ENCODE results near the gene KRTAP19-1.
"Not testable (repeated sequence)": the region's sequence is repeated elsewhere in the genome, so short reads cannot be mapped to it uniquely, and the experiment has no call there.

KRTAP19-1 gene

GRCh38 chr21:30480145-30480544, at the start of gene KRTAP19-1:
KRTAP19-1 (minus strand) TSS chr21:30480367; CDS start chr21:30480317, 50 bp downstream.
- no peak for DNase-seq

GRCh38 chr21:30518876-30519275, 38.7 kb upstream of the KRTAP19-1 start:
- no peak for DNase-seq

DNA sequence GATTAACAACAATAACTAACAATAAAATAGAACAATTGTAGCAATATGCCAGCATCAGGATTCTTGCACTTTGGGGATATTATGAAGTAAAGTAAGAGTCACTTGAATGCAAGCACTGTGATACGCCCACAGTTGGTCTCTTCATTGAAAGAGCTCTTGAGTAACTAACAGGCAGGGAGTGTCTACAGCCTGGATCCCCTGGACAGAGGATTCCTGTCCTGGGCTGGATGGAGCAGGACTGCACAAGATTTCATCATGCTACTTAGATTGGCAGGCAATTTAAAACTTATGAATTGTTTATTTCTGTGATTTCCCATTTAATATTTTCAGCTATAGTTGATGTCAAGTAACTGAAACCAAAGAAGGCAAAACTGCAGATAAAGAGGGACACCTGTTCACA, 35.5 kb upstream of the KRTAP19-1 start:
- no peak for DNase-seq

DNA sequence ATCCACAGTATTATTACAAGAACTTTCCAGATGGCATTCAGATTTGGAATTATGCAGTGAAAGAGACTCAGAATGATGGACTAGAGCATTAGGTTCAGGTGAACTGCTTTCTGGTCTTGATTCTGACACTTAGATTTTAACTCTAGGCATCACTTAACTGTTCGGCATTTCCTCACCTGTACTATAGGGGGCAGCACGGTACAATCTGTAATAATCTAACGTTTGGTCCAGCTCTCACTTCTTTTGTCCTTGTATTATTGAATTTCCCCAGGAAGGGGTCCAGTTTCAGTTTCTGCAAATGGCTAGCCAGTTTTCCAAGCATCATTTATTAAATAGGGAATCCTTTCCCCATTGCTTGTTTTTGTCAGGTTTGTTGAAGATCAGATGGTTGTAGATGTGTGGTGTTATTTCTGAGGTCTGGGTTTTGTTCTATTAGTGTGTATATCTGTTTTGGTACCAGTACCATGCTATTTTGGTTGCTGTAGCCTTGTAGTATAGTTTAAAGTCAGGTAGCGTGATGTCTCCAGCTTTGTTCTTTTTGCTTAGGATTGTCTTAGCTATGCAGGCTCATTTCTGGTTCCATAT, 25.5 kb upstream of the KRTAP19-1 start:
- not testable (repeated sequence) for DNase-seq

- DNase-seq, result no peak
Measured at GRCh38 chr21:30502041-30502440, 21.9 kb upstream of the KRTAP19-1 start, which contains the start of gene KRTAP19-5. KRTAP19-5 (minus strand) TSS chr21:30502141; CDS start chr21:30502090, 51 bp downstream.

DNA sequence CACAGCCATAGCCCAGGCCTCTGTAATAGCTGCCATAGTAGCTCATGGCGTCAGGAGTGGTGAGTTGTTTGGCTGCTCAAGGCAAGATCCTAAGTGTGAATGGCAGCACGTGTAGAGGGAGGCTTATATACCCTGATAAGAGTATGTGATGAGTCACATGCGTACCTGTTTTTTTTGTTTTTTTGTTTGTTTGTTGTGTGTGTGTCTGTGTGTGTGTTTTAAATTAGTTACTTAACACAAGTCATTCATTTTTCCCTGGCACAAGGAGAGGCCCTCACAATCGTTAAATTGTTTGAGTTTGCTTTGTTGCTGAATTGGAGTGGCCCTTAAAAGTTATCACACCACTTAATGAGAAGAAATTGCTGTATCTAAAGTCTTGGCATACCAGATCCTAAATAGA, 16.9 kb upstream of the KRTAP19-1 start, which contains the start of gene KRTAP19-4:
Gene KRTAP19-4 (minus strand): TSS at position 101 of the 400 bp plus-strand sequence. CDS start 55 bp downstream, at position 46.
- no peak for DNase-seq

DNA sequence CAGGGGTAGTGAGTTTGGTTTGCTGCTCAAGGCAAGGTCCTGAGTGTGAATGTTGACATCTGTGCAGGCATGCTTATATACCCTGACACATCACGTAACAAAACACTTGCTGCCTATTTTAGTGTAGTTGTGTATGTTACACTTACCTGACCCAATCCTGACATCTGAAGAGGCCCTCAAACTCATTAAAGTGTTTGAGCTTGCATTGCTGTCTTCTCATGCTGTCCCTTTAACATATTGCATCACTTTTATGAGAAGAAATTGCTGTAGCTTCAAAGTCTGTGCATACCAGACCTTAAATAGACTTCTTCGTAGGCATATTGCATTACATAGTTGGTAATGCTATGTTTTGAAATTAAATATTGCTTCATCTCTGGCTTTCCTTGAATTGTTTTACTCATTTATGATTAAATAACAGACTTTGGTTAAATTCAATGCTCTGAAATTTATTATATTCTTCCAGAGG, 11.8 kb upstream of the KRTAP19-1 start, which contains the start of gene KRTAP19-3:
Gene KRTAP19-3 (minus strand): TSS at position 51 of the 466 bp plus-strand sequence. CDS start 56 bp downstream, outside the sequence.
- no peak for DNase-seq

GRCh38 chr21:30487336-30487735, 7.2 kb upstream of the KRTAP19-1 start, which contains the start of gene KRTAP19-2:
KRTAP19-2 (minus strand) TSS chr21:30487436; CDS start chr21:30487348, 88 bp downstream.
- DNase-seq, result no peak

DNA sequence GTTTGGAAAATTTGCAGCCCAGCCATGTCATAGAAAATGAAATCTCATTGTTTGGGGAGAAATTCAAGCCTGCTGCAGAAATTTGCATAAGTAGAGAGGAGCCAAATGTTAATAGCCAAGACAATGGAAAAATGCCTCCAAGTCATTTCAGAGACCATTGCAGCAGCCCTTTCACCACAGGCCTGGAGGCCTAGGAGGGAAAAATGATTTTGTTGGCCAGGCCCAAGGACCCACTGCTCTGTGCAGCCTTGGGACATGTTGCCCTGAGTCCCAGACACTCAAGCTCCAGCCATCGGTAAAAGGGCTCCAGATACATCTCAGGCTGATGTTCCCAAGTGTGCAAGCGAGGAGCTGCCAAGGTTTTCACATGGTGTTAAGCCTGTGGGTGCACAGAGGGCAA, 6.0 kb upstream of the KRTAP19-1 start:
- DNase-seq, result no peak

GRCh38 chr21:30482130-30482529, 2.0 kb upstream of the KRTAP19-1 start:
- DNase-seq, result no peak

- DNase-seq, result peak; percentile 37
Measured at GRCh38 chr21:30479259-30479658, 908 bp downstream of the KRTAP19-1 start.

GRCh38 chr21:30478004-30478403, 2.2 kb downstream of the KRTAP19-1 start:
- DNase-seq, result no peak

DNA sequence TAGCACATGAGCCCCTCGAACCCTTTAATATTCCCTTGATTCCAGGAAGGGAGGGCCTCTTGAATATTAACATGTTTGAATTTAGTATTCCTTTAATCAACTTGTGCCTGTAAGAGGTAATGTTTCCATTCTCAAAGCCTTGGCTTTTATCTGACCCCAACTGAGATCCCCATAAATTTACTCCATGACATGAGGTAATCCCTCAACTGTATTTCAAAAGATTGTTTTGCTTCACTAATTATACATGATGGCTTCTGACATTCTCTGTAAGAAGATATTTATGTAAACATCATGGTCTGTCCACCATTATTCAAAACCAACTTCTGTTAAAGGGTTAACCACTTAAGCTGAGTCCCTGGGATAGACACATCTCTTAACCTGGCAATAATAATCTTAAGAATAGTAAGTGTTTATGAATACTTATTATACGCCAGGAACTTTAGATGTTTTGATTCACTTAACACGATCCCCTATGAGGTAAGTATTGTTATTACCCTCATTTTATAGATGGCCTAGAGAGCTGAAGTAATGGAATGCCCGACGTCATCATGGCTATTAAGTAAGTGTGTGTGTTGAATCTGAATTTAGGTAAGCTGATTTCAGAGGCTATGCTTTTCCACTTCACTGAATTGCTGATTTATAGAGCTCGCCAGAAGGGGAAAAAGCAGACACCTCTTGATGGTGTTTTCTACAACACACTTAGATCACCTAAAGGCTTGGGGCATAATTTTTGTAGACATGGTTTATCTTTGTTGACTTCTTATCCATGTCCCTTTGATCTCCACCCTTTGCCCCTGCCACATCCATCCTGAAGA, 11.1 kb downstream of the KRTAP19-1 start:
- DNase-seq, result no peak

GRCh38 chr21:30463713-30464112, 16.5 kb downstream of the KRTAP19-1 start:
- no peak for DNase-seq

DNA sequence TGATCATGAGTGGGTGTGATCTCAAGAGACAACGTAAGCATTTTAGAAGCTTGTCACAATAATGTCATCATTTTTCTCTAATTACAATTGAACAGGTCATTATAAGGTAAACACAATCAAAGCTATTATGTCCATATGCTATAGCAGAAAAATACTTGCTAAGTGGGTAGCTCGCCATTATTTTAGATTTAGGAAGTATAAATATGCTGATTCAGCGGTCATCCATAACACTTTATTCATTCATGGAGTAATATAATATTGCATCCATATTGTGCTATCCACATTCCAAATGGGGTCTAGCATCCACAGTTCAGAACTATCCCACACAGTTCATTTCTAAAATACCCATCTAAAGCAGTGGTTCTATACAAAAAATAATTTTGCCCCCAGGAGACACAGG, 31.7 kb downstream of the KRTAP19-1 start:
- no peak for DNase-seq

DNA sequence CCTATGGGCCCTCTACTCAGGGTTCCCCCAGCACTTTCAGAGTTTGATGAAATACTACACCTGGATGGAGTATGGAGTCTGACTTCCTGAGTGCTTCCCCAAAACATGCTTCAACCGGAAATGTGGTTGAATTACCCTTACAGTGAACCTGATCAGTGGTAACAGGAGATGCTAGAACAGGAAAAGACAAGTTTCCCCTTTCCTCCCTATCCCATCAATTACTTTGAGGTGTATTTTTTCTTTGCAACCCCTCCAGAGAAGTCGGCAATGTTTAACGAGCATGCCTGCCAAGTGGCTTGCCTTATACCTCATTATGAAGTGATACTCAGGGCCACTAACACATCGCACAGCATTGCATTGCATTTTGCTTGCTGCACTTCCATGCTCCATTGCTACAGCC, 33.1 kb downstream of the KRTAP19-1 start:
- DNase-seq, result no peak

GRCh38 chr21:30444204-30444603, 36.0 kb downstream of the KRTAP19-1 start:
- no peak for DNase-seq

DNA sequence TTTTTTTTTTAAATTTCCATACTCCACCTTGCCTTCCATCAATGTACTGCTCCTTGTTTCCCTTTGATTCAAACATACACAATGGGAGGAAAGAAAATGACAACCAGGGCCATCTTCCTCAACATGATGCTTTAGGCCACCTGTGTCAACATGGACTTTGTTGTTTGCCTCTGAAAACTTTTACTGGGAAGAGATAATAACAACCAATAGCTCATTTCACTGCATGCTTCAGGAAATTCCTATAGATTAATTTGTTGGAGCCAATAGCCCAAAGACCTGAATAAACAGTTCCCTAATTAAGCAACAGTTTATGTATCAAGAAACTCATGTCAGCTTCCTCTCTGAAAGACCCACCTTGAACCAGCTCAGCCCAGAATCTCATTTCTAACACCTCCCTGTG, 36.9 kb downstream of the KRTAP19-1 start:
- DNase-seq, result no peak

DNA sequence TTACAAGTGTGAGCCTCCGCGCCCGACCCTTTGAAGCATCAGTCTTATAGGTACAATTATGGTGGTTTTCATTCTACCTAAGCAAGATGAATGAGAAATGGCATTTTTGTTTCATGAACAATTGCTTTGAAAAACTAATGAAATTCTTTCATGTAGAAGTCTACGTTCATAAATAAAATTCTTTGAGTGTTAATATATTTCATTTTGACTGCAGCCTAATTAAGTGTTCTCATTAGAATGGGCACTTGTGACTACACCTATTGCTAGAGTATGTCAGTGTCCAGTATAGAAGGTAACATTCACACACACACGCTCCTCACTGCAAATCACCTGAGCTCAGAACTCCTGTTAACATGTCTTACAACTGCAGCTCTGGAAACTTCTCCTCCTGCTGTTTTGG, 40.2 kb downstream of the KRTAP19-1 start, which contains the start of gene KRTAP15-1:
Gene KRTAP15-1 (plus strand): TSS at position 301 of the 400 bp plus-strand sequence. CDS start 53 bp downstream, at position 354.
- DNase-seq, result no peak

DNA sequence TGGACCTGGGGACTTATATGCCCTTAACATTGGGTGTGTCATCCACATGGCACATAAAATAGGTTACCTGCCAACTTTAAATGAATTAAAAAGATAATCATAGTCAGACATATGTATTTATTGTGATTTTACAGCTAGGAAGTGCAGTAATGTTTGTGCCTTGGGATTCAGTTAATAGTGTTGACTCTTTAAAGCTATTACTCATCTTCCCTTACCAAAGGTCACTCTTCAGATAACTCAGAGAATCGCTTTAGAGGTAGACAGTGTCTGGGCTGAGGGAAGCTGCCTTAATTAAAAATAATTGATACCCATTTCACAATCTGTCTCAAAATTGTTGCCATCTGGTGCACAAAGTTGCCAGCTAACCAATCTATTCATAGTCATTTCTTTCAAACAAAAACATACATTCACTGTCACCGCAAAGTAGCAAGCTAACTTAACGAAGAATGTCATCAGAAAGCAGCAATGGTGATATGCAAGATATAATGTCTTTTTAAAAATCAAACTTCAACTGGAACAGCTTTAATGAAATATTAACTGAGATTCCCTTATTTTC, 43.1 kb downstream of the KRTAP19-1 start:
- DNase-seq, result no peak

GRCh38 chr21:30434033-30434631, 46.0 kb downstream of the KRTAP19-1 start:
- DNase-seq, result peak; percentile 28

DNA sequence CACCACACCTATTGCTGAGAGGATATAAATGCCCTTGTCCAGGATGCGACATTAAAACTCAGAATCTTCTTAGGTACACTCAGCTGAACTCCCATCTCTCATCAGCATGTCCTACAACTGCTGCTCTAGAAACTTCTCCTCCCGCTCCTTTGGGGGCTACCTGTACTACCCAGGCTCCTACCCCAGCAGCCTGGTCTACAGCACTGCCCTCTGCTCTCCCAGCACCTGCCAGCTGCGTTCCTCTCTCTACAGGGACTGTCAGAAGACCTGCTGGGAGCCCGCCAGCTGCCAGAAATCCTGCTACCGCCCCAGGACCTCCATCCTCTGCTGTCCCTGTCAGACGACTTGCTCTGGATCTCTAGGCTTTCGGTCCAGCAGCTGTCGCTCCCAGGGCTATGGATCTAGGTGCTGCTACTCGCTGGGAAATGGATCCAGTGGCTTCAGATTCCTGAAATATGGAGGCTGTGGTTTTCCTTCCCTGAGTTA, 50.0 kb downstream of the KRTAP19-1 start, which contains the start of gene KRTAP13-4:
Gene KRTAP13-4 (plus strand): TSS at position 51 of the 486 bp plus-strand sequence. CDS start 56 bp downstream, at position 107.
- no peak for DNase-seq
